H1 (cell line): ENCODE data around the gene GDI2. TPM values are rescaled to one million over a fixed set of nuclear protein-coding genes. Genes with fewer than 3 reads are reported as not detected.

Source experiments
- ATF3 ChIP-seq: IDR thresholded peaks from 2 replicates; pipeline ENCODE4 v1.6.1; 2011; ENCODE audit warnings: low read depth, mild to moderate bottlenecking, low read length; ENCODE audit not compliant: insufficient read depth
- CTCF ChIP-seq, 3 experiments: IDR thresholded peaks; 1 replicate in 2 of 3; 2 replicates in 1 of 3; pipeline versions ENCODE4 v1.5.1 to v1.6.1; 2011; ENCODE audit warnings: low read length in 3 of 3, mild to moderate bottlenecking in 3 of 3, inconsistent platforms in 2 of 3, low read depth in 1 of 3, moderate library complexity in 1 of 3; ENCODE audit not compliant: insufficient read depth in 1 of 3; ENCODE audit errors: control extremely low read depth in 1 of 3
- E2F6 ChIP-seq: IDR thresholded peaks from 2 replicates; pipeline ENCODE4 v1.6.1; 2012; ENCODE audit warnings: inconsistent platforms
- NRF1 ChIP-seq: IDR thresholded peaks from 2 replicates; pipeline ENCODE4 v1.6.1; 2011; ENCODE audit warnings: mild to moderate bottlenecking, low read depth, low read length, improper control_type of control experiment
- polyA plus RNA-seq, 7 experiments: library from polyadenylated mRNA; depleted of rRNA in 3 of 7; stranded (reverse) in 5 of 7; unstranded in 2 of 7; fragments of >200 nt in 5 of 7; fragments of 200-250 nt in 2 of 7; gene quantifications; 1 replicate in 5 of 7; 2 replicates in 1 of 7; 4 replicates in 1 of 7; pipeline versions ENCODE4 v1.2.1 to v1.2.3, GENCODE V29; 2011 to 2013; ENCODE audit warnings: missing spikeins in 2 of 7, mixed read lengths in 2 of 7
- total RNA-seq: library from RNA; stranded (reverse); fragmentation: NEBNext Ultra II Directional; extraction: Animal tissue kit (Norgen Biotek cat#: 25700); gene quantifications from 2 replicates; pipeline ENCODE4 v1.2.1, GENCODE V29; 2021

The GDI2 gene
- total and polyA plus RNA-seq, 2 of the 8 experiments (the other 6 are each of a cell fraction or from before 2014, with no cell fraction given): 168 to 385 TPM

- no peak for TF ChIP-seq ATF3
- no peak for TF ChIP-seq NRF1
- no peak for TF ChIP-seq E2F6
- no peak for TF ChIP-seq CTCF (IDR thresholded peaks at IDR 0.05; ENCODE audit: control extremely low read depth in 1 of 3, insufficient read depth in 1 of 3, low read depth in 1 of 3, low read length in 3 of 3)
These were observed 8.8 kb downstream of the GDI2 start (continued) for GRCh38 chr10:5804386-5804785.
